CD1c-positive myeloid dendritic cell (primary cell): ENCODE measurements around the gene NEUROG2.

Source experiments
- DNase-seq: peaks from one replicate; pipeline ENCODE4 v3.0.0-alpha.2; 2016; ENCODE audit errors: extremely low spot score

Gene NEUROG2

DNA sequence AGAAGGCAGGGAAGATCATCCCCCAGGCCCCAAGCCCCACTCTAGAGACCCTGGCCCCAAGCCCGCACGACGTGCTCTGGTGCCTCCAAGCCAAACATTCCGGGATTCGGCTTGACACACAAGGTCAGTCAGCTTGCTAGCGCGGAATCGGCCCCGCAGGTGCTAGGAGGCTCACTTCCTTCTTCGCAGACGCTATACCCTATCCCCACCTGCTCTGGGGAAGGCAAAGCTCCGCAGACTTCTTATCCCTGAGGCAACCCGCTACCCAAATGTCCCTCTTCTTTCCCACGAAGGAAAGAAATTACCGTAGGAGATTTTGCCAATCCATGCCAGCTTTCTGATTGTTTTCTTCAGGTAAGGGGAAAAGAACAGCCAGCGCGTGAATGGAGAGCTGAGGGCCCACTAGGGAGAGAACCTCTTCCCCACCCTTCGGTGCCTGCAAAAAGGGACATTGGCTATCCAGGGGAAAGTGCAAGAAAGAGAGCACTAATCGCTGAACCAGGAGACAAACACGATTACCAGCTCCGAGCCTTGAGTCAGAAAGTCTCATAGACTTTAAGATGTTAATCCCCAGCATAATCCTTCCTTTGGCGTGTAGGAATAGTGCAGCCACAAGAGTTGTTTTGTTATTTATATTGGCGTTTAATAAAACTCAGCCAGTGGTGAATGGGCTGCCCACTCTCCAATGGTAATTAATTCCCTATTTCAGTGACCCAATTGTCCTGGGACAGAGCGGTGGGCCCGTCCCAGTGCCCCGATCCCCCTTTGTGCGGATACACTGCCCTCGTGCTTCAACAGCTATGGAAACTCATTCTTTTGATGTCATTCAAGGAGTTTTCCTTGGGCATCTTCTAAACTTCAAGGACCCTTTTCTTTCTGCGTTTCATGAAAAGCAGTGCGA lies 5.4 kb upstream of the NEUROG2 start:
- DNase-seq: no peak

GRCh38 chr4:112520598-112521122 lies 4.7 kb upstream of the NEUROG2 start:
- DNase-seq: no peak

- no peak for DNase-seq
These were observed 4.0 kb upstream of the NEUROG2 start for GRCh38 chr4:112519689-112520597.

DNA sequence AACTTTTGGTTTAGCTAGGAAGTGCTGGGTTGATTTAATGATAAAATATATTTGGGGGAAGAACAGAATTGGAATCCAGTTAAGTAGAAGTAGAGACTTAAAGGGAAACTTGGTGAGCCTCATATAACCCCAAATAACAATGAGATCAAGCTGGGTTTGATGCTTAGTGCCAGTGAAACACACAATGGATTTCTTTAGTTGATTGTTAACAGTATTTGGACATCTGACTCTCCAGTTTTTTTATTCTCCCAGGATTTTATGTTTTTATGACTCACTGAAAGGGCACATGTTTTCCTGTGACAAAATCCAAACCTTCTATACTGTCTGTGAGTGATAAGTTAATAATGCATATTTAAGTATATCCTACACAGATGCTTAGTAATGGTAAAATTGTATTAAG lies 2.7 kb upstream of the NEUROG2 start:
- no peak for DNase-seq

DNA sequence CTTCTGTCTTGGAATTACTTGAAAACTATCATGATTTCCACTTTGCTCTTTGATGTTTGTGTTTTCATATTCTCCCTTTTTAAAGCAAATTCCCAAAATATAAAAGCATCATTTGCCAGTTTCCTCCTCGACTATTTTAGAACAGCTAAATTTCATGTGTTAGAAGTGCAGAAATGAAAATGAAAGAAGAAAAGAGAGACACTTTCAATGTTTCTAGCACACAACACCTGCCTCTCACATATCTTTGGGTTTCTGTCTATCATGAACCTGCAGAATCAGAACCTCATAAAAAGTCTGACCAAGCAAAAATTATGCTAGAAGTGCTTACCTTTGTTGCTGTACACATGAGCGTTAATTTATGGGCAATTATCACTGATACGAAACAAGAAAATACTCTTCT lies 1.9 kb upstream of the NEUROG2 start:
- no peak for DNase-seq

DNA sequence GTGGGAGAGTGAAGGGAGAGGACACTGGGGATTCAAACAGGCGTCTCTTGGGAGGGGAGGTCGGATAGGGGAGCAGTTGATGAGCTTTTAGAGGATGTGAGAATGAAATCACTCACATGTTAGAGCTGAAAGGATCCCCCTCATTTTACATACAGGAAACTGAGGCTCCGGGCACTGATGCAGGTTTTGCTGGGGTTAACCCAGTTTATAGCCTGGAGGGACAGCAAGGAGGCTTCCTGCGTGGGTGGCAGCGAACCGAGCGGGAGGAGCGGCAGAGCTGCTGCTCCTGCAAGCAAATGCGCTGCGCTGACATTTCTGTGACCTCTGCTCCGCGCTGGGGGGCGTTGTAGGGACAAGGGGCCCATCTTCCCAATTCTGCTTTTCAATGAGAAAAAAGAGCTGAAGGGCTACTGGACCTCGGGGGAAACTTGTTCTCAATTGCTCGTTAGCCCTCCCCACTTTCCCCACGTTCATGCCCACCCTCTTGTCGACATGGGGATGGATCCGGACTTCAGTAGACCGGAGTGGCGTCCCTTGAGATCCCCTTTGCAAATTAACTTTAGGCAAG lies 1.2 kb upstream of the NEUROG2 start:
- DNase-seq: no peak

GRCh38 chr4:112516471-112517066 lies 589 bp upstream of the NEUROG2 start:
- DNase-seq: no peak

- peak; percentile 55 for DNase-seq
These were observed 548 bp downstream of the NEUROG2 start for GRCh38 chr4:112515198-112516065.

GRCh38 chr4:112514647-112515197 lies 1.3 kb downstream of the NEUROG2 start:
- DNase-seq: no peak

DNA sequence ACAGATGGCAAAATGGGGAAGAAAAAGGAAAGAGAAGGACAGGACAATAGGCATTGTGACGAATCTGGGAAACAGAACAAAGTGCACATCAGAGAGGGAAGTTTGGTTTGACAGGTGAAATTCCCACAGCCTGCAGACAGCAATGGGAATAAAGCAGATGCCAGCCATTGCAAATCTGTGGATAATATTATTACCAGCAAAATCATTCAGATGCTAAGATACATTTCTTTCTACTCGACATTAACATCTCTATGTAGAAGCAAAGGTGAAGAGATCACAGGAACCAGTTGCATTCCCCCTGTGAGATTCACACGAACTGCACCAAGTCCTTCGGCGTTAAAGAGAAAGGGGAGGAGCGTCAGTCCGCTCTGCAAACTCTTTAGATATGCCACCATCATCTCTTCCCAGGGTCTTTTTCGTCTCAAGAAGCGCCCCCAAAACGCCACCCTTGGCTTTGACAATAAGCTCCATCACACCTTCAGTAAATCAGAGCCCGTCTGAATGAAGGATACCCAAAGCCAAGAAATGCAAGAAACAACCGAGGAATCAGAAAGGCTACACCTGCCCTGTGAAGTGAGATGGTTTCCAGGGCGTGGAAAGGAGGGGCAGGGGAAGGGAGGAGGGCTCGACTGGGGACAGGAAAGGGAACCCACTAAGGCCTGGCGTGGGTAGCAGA lies 1.9 kb downstream of the NEUROG2 start:
- no peak for DNase-seq

DNA sequence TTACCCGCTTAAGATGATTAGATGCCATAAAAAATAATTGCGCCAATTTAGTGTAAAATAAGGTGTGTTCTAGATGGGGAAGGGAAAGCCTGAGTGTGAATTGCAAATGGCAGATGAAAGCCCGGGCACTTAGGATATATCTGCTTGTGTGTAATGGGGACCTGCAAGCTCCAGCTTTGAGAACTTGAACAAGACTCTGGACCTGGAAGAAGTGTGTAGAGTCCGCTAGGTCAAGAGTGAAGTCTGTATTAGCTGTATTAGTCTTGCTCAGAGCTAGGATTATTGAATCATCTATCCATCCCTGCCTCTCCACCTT lies 4.2 kb downstream of the NEUROG2 start:
- DNase-seq: no peak

- DNase-seq: no peak
These were observed 4.7 kb downstream of the NEUROG2 start for GRCh38 chr4:112511093-112511802.

- no peak for DNase-seq
These were observed 5.5 kb downstream of the NEUROG2 start for GRCh38 chr4:112510291-112511092.

DNA sequence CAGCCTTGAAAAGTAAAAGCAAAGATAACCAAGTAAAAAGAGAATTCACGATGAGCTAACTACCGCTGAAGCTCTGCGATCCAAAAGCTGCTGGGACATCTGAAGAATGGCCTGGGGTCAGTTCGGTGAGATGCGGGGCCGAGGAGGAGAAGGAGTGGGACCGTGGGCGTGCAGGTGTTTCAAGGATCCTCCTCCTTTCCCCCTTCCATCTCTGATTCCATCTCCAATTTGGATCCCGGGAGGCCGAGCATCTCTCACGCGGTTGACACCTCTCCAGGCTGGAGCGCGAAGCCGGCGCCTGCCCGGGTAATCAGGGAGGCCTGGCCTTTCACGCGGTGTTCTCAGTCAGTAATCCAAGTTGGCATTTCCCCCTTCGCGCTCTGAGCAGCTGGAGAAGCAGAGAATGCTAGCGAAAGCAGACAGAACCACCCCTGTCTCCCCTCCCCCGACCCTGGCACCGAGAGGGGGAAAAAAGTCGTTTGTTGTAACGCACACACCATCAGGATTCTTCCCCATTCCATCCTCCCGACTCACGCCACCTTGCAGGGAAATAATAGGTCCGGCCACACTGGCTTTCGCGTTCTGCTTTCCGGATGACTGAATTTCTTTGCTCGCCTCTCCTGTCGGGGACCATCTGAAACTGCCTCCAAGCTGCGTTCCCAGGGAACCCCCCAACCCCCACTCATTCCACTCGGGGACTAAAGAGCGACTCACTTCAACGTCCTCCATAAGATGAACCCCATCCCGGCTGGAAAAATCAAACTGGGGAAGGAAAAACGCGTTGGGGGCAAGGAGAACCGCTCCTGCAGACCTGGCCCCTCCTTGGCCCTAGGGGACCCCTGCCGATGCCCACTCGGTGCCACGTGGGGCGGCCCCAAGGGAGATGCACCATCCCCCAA lies 6.5 kb downstream of the NEUROG2 start:
- no peak for DNase-seq

GRCh38 chr4:112508356-112508755 lies 7.6 kb downstream of the NEUROG2 start:
- DNase-seq: no peak

- no peak for DNase-seq
These were observed 11.2 kb downstream of the NEUROG2 start for GRCh38 chr4:112504807-112505206.

DNA sequence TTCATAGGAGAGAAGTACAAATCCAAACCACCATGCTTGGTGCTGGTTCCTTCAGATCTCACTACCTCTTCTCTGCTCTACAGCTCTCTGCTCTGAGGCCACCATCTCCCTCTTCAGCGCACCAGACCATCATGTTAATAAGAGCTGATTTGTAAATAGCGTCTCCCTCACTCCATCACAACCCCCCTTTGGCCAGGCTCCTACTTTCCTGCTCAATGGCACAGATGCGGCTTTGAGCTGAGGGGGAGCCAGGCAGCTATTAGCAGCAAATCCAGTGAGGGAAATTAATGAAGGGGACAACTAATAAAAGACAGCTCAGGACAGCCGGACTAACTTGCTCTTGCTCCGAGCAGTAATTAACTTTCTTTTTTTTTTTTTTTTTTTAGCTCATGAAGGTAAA lies 13.1 kb downstream of the NEUROG2 start:
- no peak for DNase-seq
